Liver (tissue), 9 donors: ENCODE data around the gene MROH8. TPM values are rescaled to one million over a fixed set of nuclear protein-coding genes. Genes with fewer than 3 reads are reported as not detected.

Source experiments
- DNase-seq: peaks from one replicate; pipeline ENCODE4 v3.0.0-alpha.2; 2017; ENCODE audit warnings: low spot score
- H3K27ac ChIP-seq, 2 donors: one replicate each; pipeline ENCODE4 v1.7.0; 2013; ENCODE audit warnings: inconsistent platforms in 2 of 2, low read length in 2 of 2, control low read depth in 1 of 2, low read depth in 1 of 2, mild to moderate bottlenecking in 1 of 2
- H3K27me3 ChIP-seq, 4 donors: one replicate each; pipeline versions ENCODE4 v1.6.1 to v1.7.0; 2013; ENCODE audit warnings: low read length in 3 of 4, inconsistent platforms in 1 of 4, mild to moderate bottlenecking in 1 of 4, moderate library complexity in 1 of 4; ENCODE audit not compliant: control insufficient read depth in 4 of 4, insufficient read depth in 4 of 4
- H3K36me3 ChIP-seq, 4 donors: one replicate each; pipeline versions ENCODE4 v1.6.1 to v1.7.0; 2013; ENCODE audit warnings: low read length in 3 of 4, mild to moderate bottlenecking in 3 of 4, low read depth in 1 of 4, moderate library complexity in 1 of 4; ENCODE audit not compliant: control insufficient read depth in 4 of 4, insufficient read depth in 3 of 4
- H3K4me1 ChIP-seq, 4 donors: one replicate each; pipeline versions ENCODE4 v1.6.1 to v1.7.0; 2013; ENCODE audit warnings: low read length in 3 of 4, mild to moderate bottlenecking in 3 of 4, moderate library complexity in 1 of 4; ENCODE audit not compliant: control insufficient read depth in 4 of 4, insufficient read depth in 4 of 4
- H3K4me3 ChIP-seq, 3 donors: one replicate each; pipeline versions ENCODE4 v1.6.1 to v1.7.0; 2013; ENCODE audit warnings: low read length in 3 of 3, control low read depth in 1 of 3, low read depth in 1 of 3, mild to moderate bottlenecking in 1 of 3
- H3K9ac ChIP-seq, 2 donors: one replicate each; pipeline ENCODE4 v1.7.0; 2013; ENCODE audit warnings: low read length in 2 of 2, mild to moderate bottlenecking in 2 of 2, moderate library complexity in 2 of 2, control low read depth in 1 of 2, low read depth in 1 of 2
- H3K9me3 ChIP-seq, 4 donors: one replicate each; pipeline versions ENCODE4 v1.6.1 to v1.7.0; 2013; ENCODE audit warnings: low read length in 3 of 4; ENCODE audit not compliant: control insufficient read depth in 4 of 4
- ATF3 ChIP-seq: IDR thresholded peaks from 2 replicates; pipeline ENCODE4 v1.6.1; 2016; ENCODE audit warnings: antibody characterized with exemption
- CTCF ChIP-seq: fragments of 150-350 bp; IDR thresholded peaks from 2 replicates; pipeline ENCODE4 v1.5.1; 2017; ENCODE audit warnings: improper control_type of control experiment, low read depth, low read length; ENCODE audit not compliant: missing input control
- EGR1 ChIP-seq, 2 donors: IDR thresholded peaks; 2 replicates each; pipeline ENCODE4 v1.6.1; 2016 to 2018; ENCODE audit warnings: antibody characterized with exemption in 2 of 2, low read depth in 2 of 2
- FOXA1 ChIP-seq: IDR thresholded peaks from 2 replicates; pipeline ENCODE4 v1.6.1; 2016; ENCODE audit warnings: antibody characterized with exemption
- FOXA2 ChIP-seq: IDR thresholded peaks from 2 replicates; pipeline ENCODE4 v1.6.1; 2016; ENCODE audit warnings: antibody characterized with exemption
- GABPA ChIP-seq, 2 donors: IDR thresholded peaks in 1 of 2; conservative IDR thresholded peaks in 1 of 2; 2 replicates each; pipeline ENCODE4 v1.6.1; 2016; ENCODE audit warnings: antibody characterized with exemption in 2 of 2, mild to moderate bottlenecking in 1 of 2, moderate library complexity in 1 of 2
- HNF4A ChIP-seq, 2 donors: conservative IDR thresholded peaks; 2 replicates each; pipeline ENCODE4 v1.6.1; 2016; ENCODE audit warnings: antibody characterized with exemption in 2 of 2, mild to moderate bottlenecking in 2 of 2
- HNF4G ChIP-seq: IDR thresholded peaks from 2 replicates; pipeline ENCODE4 v1.6.1; 2016; ENCODE audit warnings: antibody characterized with exemption
- JUND ChIP-seq, 2 donors: IDR thresholded peaks; 2 replicates each; pipeline ENCODE4 v1.6.1; 2016; ENCODE audit warnings: antibody characterized with exemption in 2 of 2
- MAX ChIP-seq: IDR thresholded peaks from 2 replicates; pipeline ENCODE4 v1.6.1; 2016; ENCODE audit warnings: antibody characterized with exemption
- NR2F2 ChIP-seq: IDR thresholded peaks from 2 replicates; pipeline ENCODE4 v1.6.1; 2016; ENCODE audit warnings: antibody characterized with exemption
- RAD21 ChIP-seq, 2 donors: IDR thresholded peaks; 2 replicates each; pipeline ENCODE4 v1.6.1; 2016; ENCODE audit warnings: antibody characterized with exemption in 2 of 2, mild to moderate bottlenecking in 2 of 2
- REST ChIP-seq: IDR thresholded peaks from 2 replicates; pipeline ENCODE4 v1.6.1; 2016; ENCODE audit warnings: antibody characterized with exemption, mild to moderate bottlenecking
- RXRA ChIP-seq, 2 donors: IDR thresholded peaks; 2 replicates each; pipeline ENCODE4 v1.6.1; 2017 to 2018; ENCODE audit warnings: antibody characterized with exemption in 2 of 2, mild to moderate bottlenecking in 1 of 2
- SP1 ChIP-seq: IDR thresholded peaks from 2 replicates; pipeline ENCODE4 v1.6.1; 2018; ENCODE audit warnings: antibody characterized with exemption, mild to moderate bottlenecking
- TAF1 ChIP-seq: conservative IDR thresholded peaks from 2 replicates; pipeline ENCODE4 v1.6.1; 2016; ENCODE audit warnings: antibody characterized with exemption, mild to moderate bottlenecking
- YY1 ChIP-seq: IDR thresholded peaks from 2 replicates; pipeline ENCODE4 v1.6.1; 2016; ENCODE audit warnings: antibody characterized with exemption, mild to moderate bottlenecking
- ZBTB33 ChIP-seq: IDR thresholded peaks from 2 replicates; pipeline ENCODE4 v1.6.1; 2016; ENCODE audit warnings: antibody characterized with exemption
- WGBS: extraction: QIAGEN DNeasy Blood & Tissue Kit; methylation state at CpG from one replicate; pipeline ENCODE4 v1.1.7; 2013; 5-methylcytosine and 5-hydroxymethylcytosine counted together
- polyA plus RNA-seq, 2 donors: library from polyadenylated mRNA; stranded (reverse) in 1 of 2; unstranded in 1 of 2; fragments of 200-250 nt in 1 of 2; fragments of >200 nt in 1 of 2; fragmentation: Nextera tagmentation in 1 of 2; extraction: Ambion mirVana in 1 of 2; gene quantifications; one replicate each; pipeline versions ENCODE4 v1.2.1 to v1.2.3, GENCODE V29; 2013 to 2015
- total RNA-seq, 2 donors: library from RNA; depleted of rRNA; stranded (reverse); fragments of >200 nt; gene quantifications; one replicate each; pipeline ENCODE4 v1.2.3, GENCODE V29; 2014
- donor health status: healthy.
- donor health status: healthy.
- donor health status: healthy.
- donor health status: healthy.
- donor health status: healthy.

The MROH8 gene
- total and polyA plus RNA-seq, 4 donors, result 1.3 to 5.1 (median 2.0) TPM

- DNase-seq, result peak; percentile 82
- 46% methylated on average over 5 of the region's 5 CpGs for WGBS
- Histone ChIP-seq H3K4me1 (peaks cover 2 to 12% (median 6%) of the 10 kb centered on the region in 4 donors), H3K4me3 (no peak overlapping the region), H3K36me3 (peaks cover 0 to 7% (median 5%) of the 10 kb centered on the region in 4 donors), H3K27me3 (no peaks in the 10 kb centered on the region), H3K9ac (no peak overlapping the region), H3K9me3 (no peaks in the 10 kb centered on the region), H3K27ac (no peak overlapping the region)
- TF ChIP-seq ATF3, result no peak
- TF ChIP-seq HNF4A (conservative IDR thresholded peaks at IDR 0.05), result peak; percentile 22 to 50
- TF ChIP-seq CTCF, result peak; percentile 88
- no peak for TF ChIP-seq NR2F2
- TF ChIP-seq REST, result no peak
- no peak for TF ChIP-seq FOXA1
- TF ChIP-seq RXRA (IDR thresholded peaks at IDR 0.05), result peak; percentile 36 to 50
- TF ChIP-seq RAD21 (IDR thresholded peaks at IDR 0.05), result peak; percentile 75 to 83
- no peak for TF ChIP-seq MAX
- no peak for TF ChIP-seq GABPA (IDR thresholded peaks at IDR 0.05 in 1 of 2, conservative IDR thresholded peaks at IDR 0.05 in 1 of 2)
- TF ChIP-seq SP1, result peak; percentile 56
- peak in 1 of 2 donors; percentile 32 for TF ChIP-seq JUND (IDR thresholded peaks at IDR 0.05)
- peak; percentile 39 for TF ChIP-seq YY1
- TF ChIP-seq TAF1, result no peak
- TF ChIP-seq HNF4G, result no peak
- no peak for TF ChIP-seq ZBTB33
- TF ChIP-seq FOXA2, result peak; percentile 15
- TF ChIP-seq EGR1 (IDR thresholded peaks at IDR 0.05; ENCODE audit: low read depth in 2 of 2), result no peak
Observed at GRCh38 chr20:37192137-37192854, 12.9 kb upstream of the MROH8 start.
